Coronary artery (tissue), 2 donors: ENCODE data around the gene NCOA4.

ENCODE experiments used
- DNase-seq: peaks from one replicate; pipeline ENCODE4 v3.0.0-alpha.2; 2017; ENCODE audit warnings: low spot score
- H3K27ac ChIP-seq, 2 donors: fragments of 200-600 bp; sonication (generic); one replicate each; pipeline ENCODE4 v1.5.1; 2016 to 2019
- H3K4me3 ChIP-seq: fragments of 200-600 bp; sonication (generic); 2 replicates; pipeline ENCODE4 v1.5.1; 2016; ENCODE audit warnings: mild to moderate bottlenecking, moderate library complexity
- TF ChIP-seq, protein P1 (sequence below): fragments of 200-600 bp; sonication (generic); IDR thresholded peaks from one replicate; pipeline ENCODE4 v1.5.1; 2019; ENCODE audit warnings: antibody characterized with exemption

NCOA4 gene

DNA sequence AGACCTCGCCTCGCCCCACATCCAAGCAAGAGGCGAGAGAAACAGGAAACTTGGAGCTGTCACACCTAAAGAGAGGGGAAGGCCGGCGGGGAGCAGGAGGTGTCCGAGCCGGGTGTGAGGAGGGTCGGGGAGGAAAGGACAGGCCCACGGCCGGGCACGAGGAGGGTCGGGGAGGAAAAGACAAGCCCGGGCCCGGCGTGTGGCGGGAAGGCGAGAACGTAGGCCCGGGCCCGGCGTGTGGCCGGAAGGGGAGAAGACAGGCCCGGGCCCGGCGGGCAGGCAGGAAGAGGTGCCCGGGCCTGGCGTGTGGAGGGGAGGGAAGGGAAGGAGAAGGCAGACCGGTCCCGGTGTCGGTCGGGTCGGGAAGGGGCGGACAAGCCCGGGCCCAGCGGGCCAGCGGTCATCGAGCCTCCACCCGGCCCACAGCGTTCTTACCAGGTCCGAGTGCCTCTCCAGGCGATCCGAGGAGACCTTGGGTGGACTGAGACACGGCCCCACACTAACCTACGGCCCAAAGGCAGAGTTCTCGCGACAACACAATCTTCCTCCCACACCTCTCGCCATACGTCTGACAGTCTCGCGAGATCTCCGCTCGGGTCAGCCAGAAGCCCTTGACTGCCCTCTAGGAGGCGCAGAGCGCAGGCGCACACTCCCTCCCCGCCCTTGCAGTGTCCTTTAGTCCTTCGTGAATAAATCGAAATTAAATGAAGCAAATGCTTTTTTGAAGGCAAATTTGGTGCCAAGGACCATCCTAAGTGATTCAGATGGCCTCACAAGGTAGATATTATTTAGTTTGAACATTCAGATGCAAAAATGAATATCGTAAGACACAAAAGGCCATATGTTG, at the start of gene NCOA4:
Gene NCOA4 (minus strand): TSS at position 533 of the 847 bp plus-strand sequence. CDS start 13,943 bp downstream, outside the sequence.
- peak; percentile 97 for DNase-seq
- Histone ChIP-seq H3K4me3 (peak within 1 kb of the TSS; percentile 83), H3K27ac (peak within 1 kb of the TSS; percentile 88 to 93)
- TF ChIP-seq, protein P1, sequence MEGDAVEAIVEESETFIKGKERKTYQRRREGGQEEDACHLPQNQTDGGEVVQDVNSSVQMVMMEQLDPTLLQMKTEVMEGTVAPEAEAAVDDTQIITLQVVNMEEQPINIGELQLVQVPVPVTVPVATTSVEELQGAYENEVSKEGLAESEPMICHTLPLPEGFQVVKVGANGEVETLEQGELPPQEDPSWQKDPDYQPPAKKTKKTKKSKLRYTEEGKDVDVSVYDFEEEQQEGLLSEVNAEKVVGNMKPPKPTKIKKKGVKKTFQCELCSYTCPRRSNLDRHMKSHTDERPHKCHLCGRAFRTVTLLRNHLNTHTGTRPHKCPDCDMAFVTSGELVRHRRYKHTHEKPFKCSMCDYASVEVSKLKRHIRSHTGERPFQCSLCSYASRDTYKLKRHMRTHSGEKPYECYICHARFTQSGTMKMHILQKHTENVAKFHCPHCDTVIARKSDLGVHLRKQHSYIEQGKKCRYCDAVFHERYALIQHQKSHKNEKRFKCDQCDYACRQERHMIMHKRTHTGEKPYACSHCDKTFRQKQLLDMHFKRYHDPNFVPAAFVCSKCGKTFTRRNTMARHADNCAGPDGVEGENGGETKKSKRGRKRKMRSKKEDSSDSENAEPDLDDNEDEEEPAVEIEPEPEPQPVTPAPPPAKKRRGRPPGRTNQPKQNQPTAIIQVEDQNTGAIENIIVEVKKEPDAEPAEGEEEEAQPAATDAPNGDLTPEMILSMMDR, result peak; percentile 39

DNA sequence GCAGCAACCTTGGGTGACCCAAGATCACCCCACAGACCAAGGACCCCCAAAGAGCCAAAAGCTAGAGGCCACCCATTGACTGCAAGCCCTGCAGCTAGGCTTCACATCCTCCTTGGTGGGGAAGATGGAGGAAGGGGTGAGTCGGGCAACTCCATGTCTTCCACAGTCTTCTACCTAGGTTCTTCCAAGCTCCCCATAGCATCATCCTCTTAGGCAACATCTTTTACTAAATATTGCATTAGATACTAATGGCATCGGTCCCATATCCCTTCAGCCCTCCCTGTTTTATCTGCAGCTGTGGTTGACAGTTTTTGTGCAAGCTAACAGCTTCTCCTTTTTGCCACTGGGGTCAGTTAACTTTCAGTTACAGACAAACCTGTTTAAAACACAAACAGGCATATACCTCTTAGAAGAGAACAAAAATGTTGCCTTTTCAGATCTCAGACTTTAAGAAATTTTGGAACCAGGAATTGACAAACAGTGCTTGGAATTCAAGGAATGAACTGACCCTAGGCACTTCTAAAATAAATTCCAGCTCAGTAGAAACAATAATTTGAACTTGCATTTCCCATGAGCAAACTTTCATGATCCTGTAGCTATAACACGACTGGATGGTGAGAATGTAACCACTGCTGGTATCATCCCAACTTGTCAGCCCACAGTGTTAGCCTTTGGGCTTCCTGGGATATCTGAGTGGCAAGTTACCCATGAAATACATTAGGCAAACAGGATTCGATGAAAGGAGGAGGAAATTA, 49.6 kb upstream of the NCOA4 start:
- TF ChIP-seq, protein P1, result no peak
- Histone ChIP-seq H3K27ac (no peak overlapping the region), H3K4me3 (no peak overlapping the region)
- DNase-seq, result no peak

DNA sequence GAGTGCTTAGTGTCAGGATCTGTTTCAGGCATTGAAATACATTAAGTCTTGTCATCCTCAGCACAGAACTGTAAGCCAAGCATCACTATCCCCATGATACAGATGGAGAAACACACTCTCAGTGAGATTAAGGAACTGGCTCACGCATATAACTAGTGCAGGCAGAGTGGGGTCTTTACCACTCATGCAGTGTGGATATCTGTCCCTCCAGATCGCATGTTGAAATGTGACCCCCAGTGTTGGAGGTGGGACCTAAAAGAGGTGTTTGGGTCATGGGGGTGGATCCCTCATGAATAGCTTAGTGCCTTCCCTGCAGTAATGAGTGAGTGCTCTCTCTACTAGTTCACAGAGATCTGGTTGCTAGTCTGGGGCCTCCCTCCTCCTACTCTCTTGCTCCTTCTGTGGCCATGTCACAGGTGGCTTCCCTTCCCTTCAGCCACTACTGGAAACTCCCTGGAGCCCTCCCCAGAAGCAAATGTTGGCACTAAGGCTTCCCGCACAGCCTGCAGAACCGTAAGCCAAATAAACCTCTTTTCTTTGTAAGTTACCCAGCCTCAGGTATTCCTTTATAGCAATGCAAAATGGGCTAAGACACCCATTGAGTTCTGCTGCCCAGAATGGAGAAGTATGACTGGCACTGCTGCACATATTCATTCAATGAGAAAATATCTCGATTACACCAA, 47.4 kb upstream of the NCOA4 start:
- H3K4me3 ChIP-seq, result no peak overlapping the region
- no peak overlapping the region for H3K27ac ChIP-seq
- DNase-seq, result no peak
- TF ChIP-seq, protein P1, result no peak

DNA sequence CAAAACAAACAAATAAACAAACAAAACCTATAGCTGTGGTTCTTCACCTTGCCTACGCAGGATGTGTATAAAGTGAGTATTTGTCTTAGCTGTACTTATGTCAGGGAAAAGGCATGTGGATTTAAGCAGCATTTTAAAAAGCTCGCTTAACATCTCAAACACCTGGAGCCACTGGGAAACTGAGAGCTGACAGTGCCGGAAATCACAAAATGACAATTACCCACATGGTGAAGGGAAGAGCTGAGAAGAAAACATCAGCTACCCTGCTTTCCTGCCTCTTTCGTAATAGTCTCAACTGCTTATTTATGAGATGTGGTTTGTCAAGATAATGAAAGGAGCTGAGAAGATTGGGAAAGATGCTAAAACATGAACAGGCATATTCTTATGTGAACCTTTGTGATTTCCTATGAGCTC, 46.7 kb upstream of the NCOA4 start:
- no peak for DNase-seq
- H3K4me3 ChIP-seq, result no peak overlapping the region
- TF ChIP-seq, protein P1, result no peak
- H3K27ac ChIP-seq, result no peak overlapping the region

DNA sequence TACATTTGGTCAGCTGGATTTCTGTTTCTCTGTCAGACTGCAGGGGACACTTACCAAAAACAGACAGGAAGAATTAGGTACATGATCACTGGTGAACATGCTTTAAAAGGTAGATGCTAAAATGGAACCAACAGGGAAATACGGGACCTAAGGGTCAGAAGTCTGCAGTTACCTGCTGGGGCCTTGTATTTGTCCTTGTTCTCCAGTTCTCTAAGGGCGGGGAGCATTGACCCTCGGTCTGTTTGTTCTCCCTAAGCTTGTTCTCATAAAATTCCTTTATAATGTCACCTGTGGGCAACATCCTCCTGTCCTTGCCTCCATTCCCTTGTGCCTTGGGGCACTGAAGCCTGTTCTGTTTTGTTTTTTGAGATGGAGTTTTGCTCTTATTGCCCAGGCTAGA, 45.4 kb upstream of the NCOA4 start:
- TF ChIP-seq, protein P1, result no peak
- Histone ChIP-seq H3K27ac (no peak overlapping the region), H3K4me3 (no peak overlapping the region)
- DNase-seq, result no peak

DNA sequence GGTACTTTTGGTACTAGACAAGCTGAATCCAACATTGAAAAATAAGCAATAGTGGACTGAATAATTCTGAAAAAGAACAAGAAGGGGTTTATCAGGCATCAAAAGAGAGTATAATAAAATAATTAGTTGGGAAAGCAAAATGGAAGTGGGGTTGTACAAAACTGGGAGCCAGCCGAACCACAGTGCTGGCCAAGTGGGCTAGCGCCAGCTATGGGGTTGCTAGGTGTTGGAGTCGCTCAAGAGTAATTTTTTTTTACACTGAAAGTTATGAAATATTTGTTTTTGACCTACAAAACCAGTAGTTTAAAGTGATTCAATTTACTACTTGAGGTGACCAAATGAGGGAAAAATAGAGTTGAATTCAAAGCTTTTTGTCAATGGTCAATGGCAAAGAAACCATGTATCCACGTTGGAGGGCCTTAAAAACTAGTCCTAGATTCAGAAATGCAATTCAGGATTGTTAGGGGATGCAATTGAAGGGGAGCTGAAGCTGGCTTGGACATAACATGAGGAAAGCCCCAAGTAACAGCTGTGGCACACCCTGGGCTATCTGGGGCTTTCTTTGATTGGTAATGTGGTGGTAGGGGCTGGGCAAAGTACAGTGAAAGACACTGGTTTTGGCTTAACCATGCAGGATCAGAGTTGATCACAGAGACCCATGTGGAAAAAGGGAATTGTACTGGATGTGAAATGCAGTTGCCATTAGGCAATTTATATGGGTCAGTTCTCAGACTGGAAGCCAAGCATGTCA, 43.9 kb upstream of the NCOA4 start:
- TF ChIP-seq, protein P1, result no peak
- Histone ChIP-seq H3K27ac (no peak overlapping the region), H3K4me3 (no peak overlapping the region)
- no peak for DNase-seq
